SW 1271 (cell line): ENCODE results near the gene CPNE6.

Experiments
- DNase-seq, 2 experiments: peaks; one replicate each; lab custom pipeline; 2025; lab: John Stamatoyannopoulos, UW

Gene CPNE6

GRCh38 chr14:24054646-24055045 lies 16.7 kb upstream of the CPNE6 start:
- DNase-seq = no peak

- DNase-seq = no peak
These were observed 15.2 kb upstream of the CPNE6 start for GRCh38 chr14:24055971-24056799.

DNA sequence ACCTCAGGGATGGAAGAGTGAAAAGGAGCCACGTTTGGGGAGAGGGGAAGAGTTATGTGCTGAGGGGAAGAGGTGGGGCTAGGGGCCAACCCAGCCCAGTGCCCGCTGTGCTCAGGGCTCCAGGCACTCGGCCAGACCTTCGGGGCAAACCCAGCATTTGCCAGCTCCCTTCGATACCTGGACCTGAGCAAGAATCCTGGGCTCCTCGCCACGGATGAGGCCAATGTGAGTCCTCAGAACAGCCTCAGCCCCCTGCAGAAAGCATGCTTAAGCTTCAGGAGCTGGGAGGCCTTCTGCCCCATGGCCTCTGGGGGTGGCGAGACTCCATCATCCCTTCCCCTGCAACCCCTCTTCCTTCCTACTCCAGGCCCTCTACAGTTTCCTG lies 14.6 kb upstream of the CPNE6 start:
- DNase-seq = no peak

DNA sequence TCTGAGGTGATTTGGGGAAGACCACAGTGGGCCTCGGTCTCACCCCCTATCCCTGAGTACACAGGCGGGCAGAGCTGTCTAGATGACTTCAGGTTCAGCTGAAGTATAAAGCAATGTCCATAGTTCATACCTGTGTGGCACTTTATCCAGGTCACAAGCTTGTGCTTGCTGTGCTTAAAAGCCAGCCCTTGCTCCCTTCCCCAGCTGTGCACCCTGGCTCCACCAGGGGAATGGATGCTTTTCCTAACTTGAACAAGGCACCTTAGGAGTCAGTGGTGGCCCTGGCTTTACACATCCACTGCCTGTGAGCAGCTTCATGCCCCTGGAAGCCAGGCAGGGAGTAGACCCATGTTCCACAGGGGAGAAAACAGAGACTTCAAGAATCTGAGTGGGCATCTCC lies 14.1 kb upstream of the CPNE6 start:
- DNase-seq = no peak

DNA sequence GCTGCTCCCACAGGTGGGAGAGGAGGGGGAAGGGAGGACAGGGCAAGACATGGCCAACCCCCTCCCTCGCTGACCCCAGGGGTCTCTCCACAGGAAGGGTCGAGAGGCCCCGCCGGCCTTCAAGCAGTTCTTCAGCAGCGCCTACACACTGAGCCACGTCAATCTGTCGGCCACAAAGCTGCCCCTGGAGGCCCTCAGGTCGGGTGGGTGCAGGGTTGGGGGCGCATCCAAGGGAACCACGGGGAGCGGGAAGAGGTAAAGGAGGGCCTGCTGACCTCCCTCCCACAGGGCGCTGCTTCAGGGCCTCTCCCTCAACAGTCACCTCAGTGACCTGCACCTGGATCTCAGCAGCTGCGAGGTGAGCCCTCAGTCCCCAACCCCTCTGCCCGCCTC lies 13.5 kb upstream of the CPNE6 start:
- no peak for DNase-seq

- peak in 1 of 2 experiments; percentile 57 for DNase-seq
These were observed 13.0 kb upstream of the CPNE6 start for GRCh38 chr14:24058260-24058950.

DNA sequence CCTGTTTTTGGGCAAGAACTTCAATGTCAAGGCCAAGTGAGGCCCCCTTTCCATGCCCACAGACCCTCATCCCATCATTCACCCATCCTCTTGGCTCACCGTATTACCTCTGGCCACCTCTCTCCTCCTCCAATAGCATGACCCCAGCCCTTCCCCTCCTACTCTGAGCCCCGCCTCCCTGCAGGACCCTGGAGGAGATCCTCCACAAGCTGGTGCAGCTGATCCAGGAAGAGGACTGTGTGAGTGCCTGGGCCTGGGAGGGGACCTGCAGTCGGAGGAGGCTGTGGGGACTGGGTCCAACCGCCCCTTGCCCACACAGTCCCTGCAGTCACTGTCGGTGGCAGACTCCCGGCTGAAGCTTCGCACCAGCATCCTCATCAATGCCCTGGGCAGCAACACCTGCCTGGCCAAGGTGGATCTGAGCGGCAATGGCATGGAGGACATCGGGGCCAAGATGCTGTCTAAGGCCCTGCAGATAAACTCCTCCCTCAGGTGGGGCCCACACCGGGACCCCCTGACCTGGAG lies 12.3 kb upstream of the CPNE6 start:
- no peak for DNase-seq

DNA sequence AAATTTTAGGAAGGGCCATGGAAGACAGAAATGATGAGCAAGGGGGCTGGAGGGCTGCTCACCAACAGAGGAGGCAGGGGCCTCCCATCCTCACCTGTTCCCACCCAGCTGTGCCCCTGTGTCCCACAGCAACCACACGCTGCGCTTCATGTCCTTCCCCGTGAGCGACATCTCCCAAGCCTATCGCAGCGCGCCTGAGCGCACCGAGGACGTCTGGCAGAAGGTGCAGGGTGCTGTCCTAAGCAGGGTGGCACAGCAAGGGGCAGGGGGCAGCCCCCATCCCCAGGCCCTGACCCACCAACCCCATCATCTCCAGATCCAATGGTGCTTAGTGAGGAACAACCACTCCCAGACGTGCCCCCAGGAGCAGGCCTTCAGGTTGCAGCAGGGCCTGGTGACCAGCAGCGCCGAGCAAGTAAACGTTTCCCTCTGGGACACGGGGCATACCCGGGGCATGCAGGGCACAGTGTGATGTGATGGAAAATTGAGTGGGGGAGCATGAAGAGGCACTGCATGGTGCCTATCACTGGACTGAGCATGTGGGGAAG lies 11.4 kb upstream of the CPNE6 start:
- DNase-seq = no peak

GRCh38 chr14:24060443-24060842 lies 10.9 kb upstream of the CPNE6 start:
- no peak for DNase-seq

DNA sequence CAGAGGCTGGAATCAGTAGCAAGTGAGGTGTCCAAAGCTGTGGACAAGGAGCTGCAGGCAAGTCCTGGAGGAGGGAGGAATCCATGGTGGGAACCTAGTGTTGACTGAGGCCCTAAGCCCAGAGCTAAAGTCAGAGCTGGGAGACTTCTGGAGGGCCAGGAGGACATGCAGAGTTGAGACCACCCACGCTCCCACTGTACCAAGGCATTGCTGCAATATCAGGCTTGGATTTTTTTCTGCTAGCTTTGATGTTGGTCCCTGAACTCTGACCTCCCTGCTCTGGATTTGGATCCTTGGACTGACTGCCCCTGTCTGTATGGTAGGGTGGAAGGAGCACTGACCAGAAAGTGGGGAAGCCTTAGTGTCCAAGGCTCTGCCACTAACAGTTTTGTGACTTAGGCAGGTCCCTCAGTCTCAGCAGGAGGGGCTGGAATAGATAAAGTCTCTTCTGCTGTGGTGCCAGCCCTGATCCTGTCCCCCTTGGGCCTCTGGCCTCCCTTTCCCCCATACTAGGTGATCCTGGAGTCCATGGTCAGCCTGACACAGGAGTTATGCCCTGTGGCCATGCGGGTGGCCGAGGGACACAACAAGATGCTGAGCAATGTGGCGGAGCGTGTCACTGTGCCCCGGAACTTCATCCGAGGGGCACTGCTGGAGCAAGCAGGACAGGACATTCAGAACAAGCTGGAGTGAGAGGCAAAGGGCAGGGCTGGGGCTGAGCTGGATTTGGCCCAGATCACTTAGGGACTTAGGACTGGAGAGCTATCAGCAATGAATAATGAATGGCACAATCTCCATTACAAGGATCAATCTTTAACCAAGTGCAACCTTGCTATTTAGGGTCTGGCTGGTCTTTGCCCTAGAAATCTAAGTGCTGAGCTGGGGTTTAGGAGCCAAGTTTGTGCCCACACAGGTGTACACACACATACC lies 10.1 kb upstream of the CPNE6 start:
- no peak for DNase-seq

- DNase-seq = no peak
These were observed 9.0 kb upstream of the CPNE6 start for GRCh38 chr14:24062216-24062980.

DNA sequence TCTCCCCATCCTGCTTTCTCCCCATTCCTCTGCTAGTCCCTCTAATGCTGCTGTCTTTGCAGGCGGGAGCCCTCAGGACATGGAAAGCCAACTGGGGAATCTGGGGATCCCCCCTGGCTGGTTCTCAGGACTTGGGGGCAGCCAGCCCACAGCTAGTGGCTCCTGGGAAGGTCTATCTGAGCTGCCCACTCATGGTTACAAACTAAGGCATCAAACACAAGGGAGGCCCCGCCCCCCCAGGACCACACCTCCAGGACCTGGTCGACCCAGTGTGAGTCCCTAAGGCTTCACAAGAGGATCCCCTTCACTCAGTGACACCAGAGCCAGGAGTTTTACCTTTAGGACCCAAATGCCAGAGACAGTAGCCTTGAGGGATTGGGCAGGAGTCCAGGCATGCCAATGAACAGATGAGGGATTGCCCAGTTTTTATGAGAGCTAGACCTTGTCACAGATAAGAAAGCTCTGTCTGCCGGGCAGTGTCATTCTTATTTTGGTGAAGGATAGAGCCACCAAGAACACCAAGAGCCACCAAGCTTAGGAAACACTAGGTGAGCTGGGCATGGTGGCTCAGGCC lies 8.0 kb upstream of the CPNE6 start:
- DNase-seq = no peak

GRCh38 chr14:24064091-24064795 lies 7.1 kb upstream of the CPNE6 start:
- DNase-seq = no peak

DNA sequence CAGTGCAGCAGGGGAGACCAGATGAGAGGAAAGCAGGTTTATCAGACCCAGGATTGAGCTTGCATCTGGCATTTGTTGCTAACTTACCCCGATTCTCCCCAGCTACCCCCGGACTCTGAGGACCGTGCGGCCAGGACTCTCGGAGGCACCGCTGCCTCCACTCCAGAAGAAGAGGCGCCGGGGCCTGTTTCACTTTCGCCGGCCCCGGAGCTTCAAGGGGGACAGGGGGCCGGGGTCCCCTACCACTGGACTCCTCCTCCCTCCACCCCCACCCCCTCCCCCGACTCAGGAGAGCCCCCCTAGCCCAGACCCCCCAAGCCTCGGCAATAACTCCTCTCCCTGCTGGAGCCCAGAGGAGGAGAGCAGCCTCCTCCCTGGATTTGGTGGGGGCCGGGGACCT lies 6.5 kb upstream of the CPNE6 start:
- no peak for DNase-seq

DNA sequence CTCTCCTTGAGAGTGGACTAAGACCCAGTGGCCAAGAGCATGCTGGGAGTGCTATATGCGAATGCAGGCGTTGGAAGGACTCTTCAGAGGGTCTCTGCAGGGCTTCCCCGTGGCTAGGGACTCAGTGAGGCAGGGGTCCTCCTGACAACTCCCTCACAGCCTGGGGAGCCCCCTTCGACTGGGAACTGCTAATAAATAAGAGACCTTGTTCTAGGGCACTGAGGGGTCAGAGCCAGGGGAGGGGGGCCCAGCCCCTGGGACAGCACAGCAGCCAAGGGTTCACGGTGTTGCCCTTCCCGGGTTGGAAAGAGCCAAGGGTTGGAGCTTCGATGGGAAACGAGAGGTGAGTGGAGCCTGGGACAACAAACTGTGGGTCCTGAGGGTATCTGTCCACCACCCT lies 6.0 kb upstream of the CPNE6 start:
- no peak for DNase-seq

- DNase-seq = no peak
These were observed 4.7 kb upstream of the CPNE6 start for GRCh38 chr14:24066496-24067132.

- no peak for DNase-seq
These were observed 4.0 kb upstream of the CPNE6 start for GRCh38 chr14:24067133-24068082.

DNA sequence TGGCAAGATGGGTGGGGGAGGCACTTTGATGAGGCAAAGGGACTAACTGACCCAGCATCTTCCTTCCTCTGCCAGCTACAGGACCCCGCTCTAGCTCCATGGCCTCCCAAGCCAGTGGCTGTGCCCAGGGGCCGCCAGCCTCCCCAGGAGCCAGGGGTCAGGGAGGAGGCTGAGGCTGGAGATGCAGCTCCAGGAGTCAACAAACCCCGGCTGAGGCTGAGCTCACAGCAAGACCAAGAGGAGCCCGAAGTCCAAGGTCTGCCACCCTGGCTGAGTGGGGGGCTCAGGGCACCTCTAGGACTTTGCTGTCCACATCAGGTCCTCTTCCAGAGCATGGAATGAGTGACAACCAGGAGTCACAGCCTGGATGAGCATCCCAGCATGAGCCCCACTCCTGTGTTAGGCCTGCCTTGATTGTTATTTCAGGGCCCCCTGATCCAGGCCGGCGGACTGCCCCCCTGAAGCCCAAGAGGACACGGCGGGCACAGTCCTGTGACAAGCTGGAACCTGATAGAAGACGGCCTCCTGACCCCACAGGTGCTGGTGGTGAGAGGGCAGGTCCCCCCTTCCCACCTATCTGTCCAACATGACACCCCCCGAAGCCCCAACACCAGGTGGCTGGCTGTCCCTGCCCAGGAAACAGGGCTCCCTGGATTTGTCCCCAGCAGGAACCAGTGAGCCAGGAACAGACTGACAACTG lies 2.5 kb upstream of the CPNE6 start:
- no peak for DNase-seq
